Cardiac muscle cell (in vitro differentiated cells and primary cell): ENCODE data around the gene UBE2S. TPM values are rescaled to one million over a fixed set of nuclear protein-coding genes. Genes with fewer than 3 reads are reported as not detected.

Experiments used
- DNase-seq, 2 donors: peaks; one replicate each; pipeline versions ENCODE4 v3.0.0 to v3.0.0-alpha.2; 2010 to 2017; ENCODE audit warnings: low read depth in 1 of 2, low spot score in 1 of 2
- H3K27ac ChIP-seq: fragments of 200-600 bp; sonication (generic); 2 replicates; pipeline ENCODE4 v1.5.1; 2016
- H3K27me3 ChIP-seq: fragments of 200-600 bp; sonication (generic); 2 replicates; pipeline ENCODE4 v1.6.0; 2016; ENCODE audit warnings: control low read depth
- H3K36me3 ChIP-seq: fragments of 200-600 bp; sonication (generic); 2 replicates; pipeline ENCODE4 v1.5.1; 2016; ENCODE audit warnings: control low read depth
- H3K4me1 ChIP-seq: fragments of 200-600 bp; sonication (generic); 2 replicates; pipeline ENCODE4 v1.8.1; 2017; ENCODE audit warnings: low read depth, mild to moderate bottlenecking, mixed run types
- H3K4me3 ChIP-seq: fragments of 200-600 bp; sonication (generic); 2 replicates; pipeline ENCODE4 v1.5.1; 2016; ENCODE audit warnings: mild to moderate bottlenecking
- H3K9me3 ChIP-seq: fragments of 200-600 bp; sonication (generic); 2 replicates; pipeline ENCODE4 v1.5.1; 2017; ENCODE audit warnings: low read depth, mild to moderate bottlenecking, control low read depth
- CTCF ChIP-seq: IDR thresholded peaks from 2 replicates; pipeline ENCODE4 v1.5.1; 2012; ENCODE audit warnings: low read depth, mild to moderate bottlenecking, low read length
- polyA plus RNA-seq: library from polyadenylated mRNA; unstranded; fragments of >200 nt; fragmentation: Nextera tagmentation; extraction: Ambion mirVana; gene quantifications from 2 replicates; pipeline ENCODE4 v1.2.1, GENCODE V29; 2016
- total RNA-seq: library from RNA; depleted of rRNA; stranded (reverse); fragments of >200 nt; gene quantifications from 2 replicates; pipeline ENCODE4 v1.2.3, GENCODE V29; 2016

UBE2S gene
- total and polyA plus RNA-seq, 2 experiments from 2014 or later, result 164 to 244 TPM

GRCh38 chr19:55373993-55374757 is 33.4 kb downstream of the UBE2S start:
- Histone ChIP-seq H3K27me3 (peaks cover 57% of the 10 kb centered on the region), H3K4me3 (no peak overlapping the region), H3K4me1 (peaks cover 4% of the 10 kb centered on the region), H3K27ac (no peak overlapping the region), H3K9me3 (no peaks in the 10 kb centered on the region), H3K36me3 (no peaks in the 10 kb centered on the region)
- DNase-seq, result peak in 1 of 2 donors; percentile 50
- no peak for TF ChIP-seq CTCF

- no peak for TF ChIP-seq CTCF
- H3K4me1 ChIP-seq, result peaks cover 4% of the 10 kb centered on the region
- H3K9me3 ChIP-seq, result no peaks in the 10 kb centered on the region
- no peak for DNase-seq
- peaks cover 57% of the 10 kb centered on the region for H3K27me3 ChIP-seq
- no peak overlapping the region for H3K27ac ChIP-seq
- no peak overlapping the region for H3K4me3 ChIP-seq
- no peaks in the 10 kb centered on the region for H3K36me3 ChIP-seq
Observed at GRCh38 chr19:55373306-55373992, 34.1 kb downstream of the UBE2S start.

GRCh38 chr19:55372316-55373081 is 35.1 kb downstream of the UBE2S start:
- Histone ChIP-seq H3K27me3 (peaks cover 55% of the 10 kb centered on the region), H3K4me3 (no peak overlapping the region), H3K4me1 (peaks cover 4% of the 10 kb centered on the region), H3K36me3 (no peaks in the 10 kb centered on the region), H3K27ac (no peak overlapping the region), H3K9me3 (no peaks in the 10 kb centered on the region)
- peak in 1 of 2 donors; percentile 36 for DNase-seq
- TF ChIP-seq CTCF, result no peak

GRCh38 chr19:55370305-55370988 is 37.1 kb downstream of the UBE2S start, which contains the start of gene IL11:
TSS of gene IL11 (minus strand) at chr19:55370463. CDS start at chr19:55370310, 153 bp downstream.
- H3K4me3 ChIP-seq, result peak within 1 kb of the TSS; percentile 19
- H3K4me1 ChIP-seq, result peaks cover 4% of the 10 kb centered on the region
- H3K27ac ChIP-seq, result no peak within 1 kb of the TSS
- peaks cover 50% of the 10 kb centered on the region for H3K27me3 ChIP-seq
- TF ChIP-seq CTCF, result no peak
- H3K36me3 ChIP-seq, result no peaks in the 10 kb centered on the region
- H3K9me3 ChIP-seq, result no peaks in the 10 kb centered on the region
- DNase-seq, result no peak
